Stomach (tissue), 9 donors: Measurements from ENCODE around the gene FAS. TPM values are rescaled to one million over a fixed set of nuclear protein-coding genes. Genes with fewer than 3 reads are reported as not detected.

ENCODE experiments used
- DNase-seq, 2 donors: peaks; one replicate each; pipeline versions ENCODE4 v3.0.0 to v3.0.0-alpha.2; 2013 to 2019
- H3K27ac ChIP-seq, 5 donors: fragments of 200-600 bp in 4 of 5; sonication (generic) in 4 of 5; one replicate each; pipeline ENCODE4 v1.5.1; 2013 to 2019; ENCODE audit warnings: mild to moderate bottlenecking in 1 of 5, moderate library complexity in 1 of 5
- H3K27me3 ChIP-seq, 3 donors: fragments of 200-600 bp; sonication (generic); one replicate each; pipeline ENCODE4 v1.5.1; 2017 to 2019; ENCODE audit warnings: mixed run types in 1 of 3
- H3K36me3 ChIP-seq, 4 donors: fragments of 200-600 bp; sonication (generic); 1 replicate in 3 of 4; 2 replicates in 1 of 4; pipeline ENCODE4 v1.5.1; 2016 to 2019
- H3K4me1 ChIP-seq, 4 donors: fragments of 200-600 bp; sonication (generic); one replicate each; pipeline ENCODE4 v1.5.1; 2016 to 2019
- H3K4me3 ChIP-seq, 4 donors: fragments of 200-600 bp; sonication (generic) in 3 of 4; one replicate each; pipeline ENCODE4 v1.5.1; 2016 to 2019; ENCODE audit warnings: mild to moderate bottlenecking in 1 of 4
- H3K9me3 ChIP-seq, 4 donors: fragments of 200-600 bp; sonication (generic); one replicate each; pipeline ENCODE4 v1.5.1; 2016 to 2019
- CTCF ChIP-seq, 7 experiments: fragments of 450-650 bp in 4 of 7; fragments of 200-600 bp in 3 of 7; sonication (generic) in 3 of 7; IDR thresholded peaks; one replicate each; pipeline ENCODE4 v1.5.1; 2016 to 2019; ENCODE audit warnings: antibody characterized with exemption in 7 of 7, control low read depth in 2 of 7, mild to moderate bottlenecking in 1 of 7
- EP300 ChIP-seq: sonication (generic); formaldehyde crosslinking; IDR thresholded peaks from one replicate; pipeline ENCODE4 v1.6.1; 2017; ENCODE audit warnings: antibody characterized with exemption
- POLR2A ChIP-seq, 4 donors: fragments of 450-650 bp; IDR thresholded peaks; one replicate each; pipeline ENCODE4 v1.6.1; 2016; ENCODE audit warnings: antibody characterized with exemption in 4 of 4, control low read depth in 2 of 4, mild to moderate bottlenecking in 1 of 4, moderate library complexity in 1 of 4
- POLR2AphosphoS5 ChIP-seq, 3 donors: sonication (generic); formaldehyde crosslinking; IDR thresholded peaks; one replicate each; pipeline ENCODE4 v1.6.1; 2016; ENCODE audit warnings: antibody characterized with exemption in 3 of 3
- WGBS, 5 donors: extraction: QIAGEN DNeasy Blood & Tissue Kit in 3 of 5; methylation state at CpG; one replicate each; pipeline versions ENCODE4 v1.1.5 to v1.1.7; 2013 to 2018; 5-methylcytosine and 5-hydroxymethylcytosine counted together
- intact Hi-C: fragments of 100-400 bp; cut with DNase I; formaldehyde crosslinking; loops from one replicate; pipeline ENCODE4 v1.15.1; 2023; ENCODE audit warnings: low total_unique reads
- polyA plus RNA-seq, 3 donors: library from polyadenylated mRNA; stranded (reverse); fragments of 200-250 nt; gene quantifications; one replicate each; pipeline ENCODE4 v1.2.3, GENCODE V29; 2013
- total RNA-seq, 5 donors: library from RNA; depleted of rRNA; stranded (reverse); fragments of >200 nt; gene quantifications; one replicate each; pipeline versions ENCODE4 v1.1.0 to v1.2.3, GENCODE V29; 2014 to 2016
- donor health status: healthy with polysubstance abuse.
- donor health status: Bipolar disorder and iron deficiency.
- donor health status: healthy.

Gene FAS
- total and polyA plus RNA-seq, 8 donors: 5.0 to 107 (median 19.3) TPM; not detected in 1

GRCh38 chr10:89053555-89053954, 63.0 kb downstream of the FAS start:
- no peak for DNase-seq
- H3K4me1 ChIP-seq: peaks cover 0 to 3% (median 0%) of the 10 kb centered on the region in 4 donors
- TF ChIP-seq POLR2AphosphoS5 (IDR thresholded peaks at IDR 0.05) (no peak), CTCF (IDR thresholded peaks at IDR 0.05) (no peak), EP300 (no peak), POLR2A (IDR thresholded peaks at IDR 0.05) (no peak)
- H3K27me3 ChIP-seq: no peaks in the 10 kb centered on the region
- WGBS, 5 donors: 39 to 57% (median 47%) methylated on average over 5 of the region's 5 CpGs
- no peaks in the 10 kb centered on the region for H3K9me3 ChIP-seq
- intact Hi-C loops: no loop called here
- H3K36me3 ChIP-seq: no peaks in the 10 kb centered on the region
- no peak overlapping the region for H3K27ac ChIP-seq
- H3K4me3 ChIP-seq: no peak overlapping the region

GRCh38 chr10:89055159-89055558, 64.6 kb downstream of the FAS start:
- H3K4me3 ChIP-seq: no peak overlapping the region
- no peak for DNase-seq
- TF ChIP-seq POLR2A (IDR thresholded peaks at IDR 0.05): no peak
- no peak for TF ChIP-seq CTCF (IDR thresholded peaks at IDR 0.05)
- no peak for TF ChIP-seq POLR2AphosphoS5 (IDR thresholded peaks at IDR 0.05)
- no peak for TF ChIP-seq EP300
- H3K27ac ChIP-seq: no peak overlapping the region
- no peaks in the 10 kb centered on the region for H3K36me3 ChIP-seq
- 70 to 79% (median 76%) methylated on average over 5 of the region's 5 CpGs for WGBS, 5 donors
- H3K4me1 ChIP-seq: peaks cover 0 to 3% (median 0%) of the 10 kb centered on the region in 4 donors
- no peaks in the 10 kb centered on the region for H3K27me3 ChIP-seq
- H3K9me3 ChIP-seq: no peaks in the 10 kb centered on the region
- intact Hi-C loops: no loop called here

DNA sequence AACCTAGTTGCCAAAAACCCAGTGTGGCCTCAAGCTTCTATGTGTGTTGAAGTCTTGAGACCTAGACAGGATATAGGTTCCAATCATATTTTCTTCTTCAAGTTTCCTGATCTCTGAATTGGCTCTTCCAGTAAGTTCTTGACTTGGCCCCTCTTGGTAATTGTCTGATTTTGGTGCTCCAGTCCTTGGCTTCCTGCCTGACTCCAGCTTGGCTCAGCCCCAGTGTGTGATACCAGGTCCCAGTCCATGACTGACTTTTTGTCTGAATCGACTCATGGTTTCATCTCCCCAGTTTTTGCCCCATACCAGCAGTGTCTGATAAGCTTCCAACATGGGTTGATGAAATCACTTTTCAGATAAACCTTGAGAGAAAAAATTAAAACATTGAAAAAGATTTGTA, 72.3 kb downstream of the FAS start:
- H3K36me3 ChIP-seq: no peaks in the 10 kb centered on the region
- intact Hi-C loops: no loop called here
- TF ChIP-seq EP300: no peak
- no peak for TF ChIP-seq POLR2A (IDR thresholded peaks at IDR 0.05)
- TF ChIP-seq POLR2AphosphoS5 (IDR thresholded peaks at IDR 0.05): no peak
- TF ChIP-seq CTCF (IDR thresholded peaks at IDR 0.05): no peak
- H3K9me3 ChIP-seq: no peaks in the 10 kb centered on the region
- H3K27ac ChIP-seq: no peak overlapping the region
- H3K27me3 ChIP-seq: no peaks in the 10 kb centered on the region
- peaks cover 0 to 16% (median 2%) of the 10 kb centered on the region in 4 donors for H3K4me1 ChIP-seq
- 11 to 41% (median 20%) methylated on average over 1 of the region's 1 CpG for WGBS, 5 donors
- no peak overlapping the region for H3K4me3 ChIP-seq
- peak; percentile 24 to 26 for DNase-seq

DNA sequence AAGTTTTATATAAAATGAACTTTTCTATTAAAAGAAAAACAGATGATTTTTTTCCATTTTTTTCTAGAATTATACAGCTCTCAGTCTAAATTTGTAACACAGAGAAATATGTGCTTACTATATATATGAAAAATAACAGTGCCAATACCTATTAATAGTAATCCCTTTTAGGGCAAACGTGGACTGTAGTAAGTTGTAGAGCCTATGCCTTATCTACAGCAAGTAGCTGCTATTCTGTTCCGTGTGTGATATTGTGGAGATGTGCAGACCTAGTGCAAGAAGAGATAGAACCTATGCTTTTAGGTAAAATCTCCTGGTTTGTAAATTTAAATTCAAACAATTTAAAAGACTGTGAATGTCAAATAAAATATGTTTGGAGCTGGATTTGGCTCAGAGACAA, 72.9 kb downstream of the FAS start:
- WGBS, 5 donors: 36 to 65% (median 40%) methylated on average over 2 of the region's 2 CpGs
- TF ChIP-seq POLR2AphosphoS5 (IDR thresholded peaks at IDR 0.05) (no peak), EP300 (no peak), CTCF (IDR thresholded peaks at IDR 0.05) (no peak), POLR2A (IDR thresholded peaks at IDR 0.05) (no peak)
- no peaks in the 10 kb centered on the region for H3K27me3 ChIP-seq
- H3K27ac ChIP-seq: peak overlapping the region in 2 of 5 donors; percentile 55 to 71
- intact Hi-C loops: no loop called here
- H3K4me3 ChIP-seq: no peak overlapping the region
- H3K36me3 ChIP-seq: no peaks in the 10 kb centered on the region
- no peak for DNase-seq
- peaks cover 0 to 16% (median 2%) of the 10 kb centered on the region in 4 donors for H3K4me1 ChIP-seq
- no peaks in the 10 kb centered on the region for H3K9me3 ChIP-seq
